ENCODE measurements around the gene TMUB1. TPM values are rescaled to one million over a fixed set of nuclear protein-coding genes. Genes with fewer than 3 reads are reported as not detected.

Gene TMUB1
- total RNA-seq, 3 donors from 2014 or later (not counting 1 experiment from before 2014, with no cell fraction given), result 44.1 to 49.8 (median 47.3) TPM

- H3K4me3 ChIP-seq (ENCODE audit: low read length), result peak overlapping the region; percentile 78
- no peaks in the 10 kb centered on the region for H3K27me3 Mint-ChIP-seq (ENCODE audit: low read depth in 2 of 2)
- H3K4me3 Mint-ChIP-seq, result peak overlapping the region; percentile 89
- H3K4me1 Mint-ChIP-seq, result peaks cover 25 to 46% of the 10 kb centered on the region in 2 donors
- DNase-seq (peak in 1 of 2 donors; percentile 34), ATAC-seq (peak in 2 of 3 donors; percentile 1)
- H3K9me3 ChIP-seq (ENCODE audit: control insufficient read depth, insufficient read depth, low read length), result no peaks in the 10 kb centered on the region
- intact Hi-C loops (cut with micrococcal nuclease), result loop anchor here (1.0 to 5.0 kb wide), 3 partner anchors 22 to 262 kb away; partner anchors contain the start of genes ABCB8 and NUB1
- H3K36me3 ChIP-seq (ENCODE audit: control insufficient read depth, insufficient read depth, low read length), result peaks cover 16% of the 10 kb centered on the region
- TF ChIP-seq CTCF (IDR thresholded peaks at IDR 0.05), result no peak
- H3K4me1 ChIP-seq (ENCODE audit: control insufficient read depth, insufficient read depth, low read length), result peaks cover 38% of the 10 kb centered on the region
- H3K27ac ChIP-seq (ENCODE audit: low read length), result peak overlapping the region; percentile 78
- no peaks in the 10 kb centered on the region for H3K36me3 Mint-ChIP-seq
- H3K27me3 ChIP-seq (ENCODE audit: control insufficient read depth, insufficient read depth, low read length), result no peaks in the 10 kb centered on the region
- 2% methylated on average over 31 of the region's 31 CpGs for WGBS (ENCODE audit: insufficient coverage)
- H3K27ac Mint-ChIP-seq, result peak overlapping the region; percentile 50 to 98
- no peaks in the 10 kb centered on the region for H3K9me3 Mint-ChIP-seq
Observed at GRCh38 chr7:151080067-151080521, 3.2 kb downstream of the TMUB1 start.

DNA sequence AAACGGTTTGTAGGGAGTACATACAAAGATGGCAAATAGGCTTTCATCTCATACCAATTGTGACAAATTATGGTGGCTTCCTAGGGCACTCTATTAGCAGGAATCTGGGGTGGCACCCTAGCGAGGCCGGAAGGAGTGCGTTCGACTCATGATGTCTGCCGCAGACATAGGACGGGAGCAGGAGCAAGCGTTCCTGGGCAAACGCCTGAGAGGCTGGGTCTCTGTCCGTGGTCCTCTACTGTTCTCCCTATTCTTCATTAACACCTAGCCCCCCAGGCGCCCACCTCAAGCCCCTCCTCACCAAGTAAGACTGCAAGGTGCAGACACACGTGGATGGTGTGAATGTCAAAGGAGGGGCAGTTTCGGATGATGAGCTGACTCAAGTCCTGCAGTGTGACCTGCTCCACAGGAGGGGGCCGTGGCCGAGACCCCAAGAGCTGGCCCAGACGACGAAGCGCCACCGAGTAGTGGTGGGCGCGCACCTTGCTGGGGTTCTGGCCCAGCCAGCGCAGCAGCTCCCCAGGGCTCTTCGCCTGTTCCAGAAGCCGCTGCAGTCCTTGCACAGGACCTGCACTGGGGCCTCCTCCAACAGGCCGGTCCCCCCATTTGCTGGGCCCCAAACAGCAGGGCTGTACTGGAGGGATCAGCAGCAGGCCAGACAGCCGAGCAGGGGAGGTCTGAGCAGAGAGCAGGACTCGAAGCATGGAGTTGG, 3.9 kb downstream of the TMUB1 start:
- intact Hi-C loops (cut with micrococcal nuclease), result no loop called here
- no peaks in the 10 kb centered on the region for H3K27me3 Mint-ChIP-seq (ENCODE audit: low read depth in 2 of 2)
- no peaks in the 10 kb centered on the region for H3K27me3 ChIP-seq (ENCODE audit: control insufficient read depth, insufficient read depth, low read length)
- no peaks in the 10 kb centered on the region for H3K36me3 Mint-ChIP-seq
- H3K36me3 ChIP-seq (ENCODE audit: control insufficient read depth, insufficient read depth, low read length), result peaks cover 23% of the 10 kb centered on the region
- no peaks in the 10 kb centered on the region for H3K9me3 Mint-ChIP-seq
- H3K27ac Mint-ChIP-seq, result peak overlapping the region in 1 of 2 donors; percentile 98
- no peak overlapping the region for H3K4me3 ChIP-seq (ENCODE audit: low read length)
- H3K9me3 ChIP-seq (ENCODE audit: control insufficient read depth, insufficient read depth, low read length), result no peaks in the 10 kb centered on the region
- TF ChIP-seq CTCF (IDR thresholded peaks at IDR 0.05), result no peak
- H3K4me3 Mint-ChIP-seq, result peak overlapping the region; percentile 89
- WGBS (ENCODE audit: insufficient coverage), result 93% methylated on average over 26 of the region's 27 CpGs
- DNase-seq, result no peak
- peaks cover 38% of the 10 kb centered on the region for H3K4me1 ChIP-seq (ENCODE audit: control insufficient read depth, insufficient read depth, low read length)
- no peak overlapping the region for H3K27ac ChIP-seq (ENCODE audit: low read length)
- H3K4me1 Mint-ChIP-seq, result peaks cover 19 to 39% of the 10 kb centered on the region in 2 donors
- no peak for ATAC-seq

- ATAC-seq (no peak), DNase-seq (no peak)
- WGBS (ENCODE audit: insufficient coverage), result 78% methylated on average over 22 of the region's 22 CpGs
- H3K36me3 ChIP-seq (ENCODE audit: control insufficient read depth, insufficient read depth, low read length), result peaks cover 31% of the 10 kb centered on the region
- intact Hi-C loops (cut with micrococcal nuclease), result no loop called here
- H3K4me1 Mint-ChIP-seq, result peaks cover 12 to 35% of the 10 kb centered on the region in 2 donors
- no peak overlapping the region for H3K27ac ChIP-seq (ENCODE audit: low read length)
- peak overlapping the region; percentile 34 to 45 for H3K27ac Mint-ChIP-seq
- peaks cover 31% of the 10 kb centered on the region for H3K4me1 ChIP-seq (ENCODE audit: control insufficient read depth, insufficient read depth, low read length)
- H3K4me3 Mint-ChIP-seq, result peak overlapping the region; percentile 73
- H3K27me3 ChIP-seq (ENCODE audit: control insufficient read depth, insufficient read depth, low read length), result no peaks in the 10 kb centered on the region
- TF ChIP-seq CTCF (IDR thresholded peaks at IDR 0.05), result no peak
- no peaks in the 10 kb centered on the region for H3K36me3 Mint-ChIP-seq
- H3K27me3 Mint-ChIP-seq (ENCODE audit: low read depth in 2 of 2), result no peaks in the 10 kb centered on the region
- H3K9me3 Mint-ChIP-seq, result no peaks in the 10 kb centered on the region
- no peak overlapping the region for H3K4me3 ChIP-seq (ENCODE audit: low read length)
- no peaks in the 10 kb centered on the region for H3K9me3 ChIP-seq (ENCODE audit: control insufficient read depth, insufficient read depth, low read length)
Observed at GRCh38 chr7:151078233-151079040, 4.9 kb downstream of the TMUB1 start.

Measured in natural killer cell (primary cell).